OCI-LY3 (cell line): ENCODE measurements around the gene DDX4.

Source experiments
- CTCF ChIP-seq: fragments of 200-600, 300-600 bp; sonication (generic); IDR thresholded peaks from 2 replicates; pipeline ENCODE4 v1.5.1; 2014; ENCODE audit warnings: antibody characterized with exemption, low read length, low read depth
- EZH2phosphoT487 ChIP-seq: fragments of 200-600 bp; shearing (Covaris generic); IDR thresholded peaks from 2 replicates; pipeline ENCODE4 v1.6.1; 2018; ENCODE audit warnings: antibody characterized with exemption, mixed run types, low read depth

- TF ChIP-seq CTCF (no peak), EZH2phosphoT487 (no peak)
Observed at GRCh38 chr5:55768279-55768678, 30.4 kb downstream of the DDX4 start.
